HCT116 (cell line): ENCODE data around the gene CFD. TPM values are rescaled to one million over a fixed set of nuclear protein-coding genes. Genes with fewer than 3 reads are reported as not detected.

ENCODE experiments used
- ATAC-seq: fragments of 200-7000 bp; cut with Tn5 transposase; 2 replicates; pipeline ENCODE4 v1.9.1; 2020; ENCODE audit warnings: mild to moderate bottlenecking, moderate library complexity
- BruUV-seq: library from RNA; stranded (reverse); fragments of 400-500 nt; replicated peaks from 2 replicates; lab custom pipeline; 2021; lab: Mats Ljungman, UMichigan
- CTCF ChIA-PET: fragments of 300-600 bp; sonication (Branson Sonifier 250); formaldehyde crosslinking; loops from one replicate; lab custom pipeline; 2021; ENCODE audit warnings: antibody characterized with exemption; lab: Charles Lee
- POLR2A ChIA-PET: fragments of 300-600, 350-600 bp; sonication (Branson Sonifier 250); formaldehyde crosslinking; loops from one replicate; lab custom pipeline; 2021; ENCODE audit warnings: antibody characterized with exemption; lab: Charles Lee
- RAD21 ChIA-PET, 2 experiments: fragments of 300-600 bp; sonication (Branson Sonifier 250); formaldehyde crosslinking; loops; one replicate each; lab custom pipeline; 2023; ENCODE audit warnings: low total read pairs in 2 of 2; ENCODE audit not compliant: uncharacterized antibody in 2 of 2, unreplicated experiment in 2 of 2, low non-redundant PET in 1 of 2; lab: Charles Lee
- DNase-seq: peaks from one replicate; pipeline ENCODE4 v3.0.0-alpha.2; 2010; ENCODE audit warnings: low read depth, low spot score
- H2AFZ ChIP-seq: fragments of 200-600 bp; shearing (Covaris generic), sonication (generic); 2 replicates; pipeline ENCODE4 v1.6.1; 2017; ENCODE audit warnings: low read depth, mixed run types, mixed read lengths, antibody characterized with exemption, low read length; ENCODE audit not compliant: poor library complexity, severe bottlenecking
- H3K27ac ChIP-seq: 2 replicates; pipeline ENCODE4 v1.5.1; 2012; ENCODE audit warnings: low read depth, low read length
- H3K27me3 ChIP-seq: fragments of 200-600 bp; sonication (generic); 2 replicates; pipeline ENCODE4 v1.6.1; 2016; ENCODE audit warnings: mixed run types, low read length, mixed read lengths; ENCODE audit not compliant: insufficient read depth
- H3K36me3 ChIP-seq, 2 experiments: fragments of 200-500 bp in 1 of 2; fragments of 200-600 bp in 1 of 2; sonication (Bioruptor generic) in 1 of 2; sonication (generic) in 1 of 2; 2 replicates each; pipeline versions ENCODE4 v1.5.1 to v1.6.1; 2014 to 2016; ENCODE audit warnings: low read length in 2 of 2, inconsistent platforms in 1 of 2, mixed read lengths in 1 of 2, mixed run types in 1 of 2; ENCODE audit not compliant: insufficient read depth in 2 of 2, control insufficient read depth in 1 of 2
- H3K4me1 ChIP-seq, 2 experiments: fragments of 200-600 bp in 1 of 2; sonication (generic) in 1 of 2; 2 replicates each; pipeline versions ENCODE4 v1.5.1 to v1.6.1; 2012 to 2017; ENCODE audit warnings: low read length in 2 of 2, inconsistent platforms in 1 of 2, mild to moderate bottlenecking in 1 of 2, mixed read lengths in 1 of 2, mixed run types in 1 of 2, moderate library complexity in 1 of 2; ENCODE audit not compliant: insufficient read depth in 2 of 2, control insufficient read depth in 1 of 2
- H3K4me2 ChIP-seq: fragments of 200-600 bp; sonication (generic); 2 replicates; pipeline ENCODE4 v1.6.1; 2017; ENCODE audit warnings: mixed run types, low read length, mixed read lengths
- H3K4me3 ChIP-seq, 2 experiments: fragments of 200-600 bp in 1 of 2; sonication (generic) in 1 of 2; replicated peaks in 1 of 2; 2 replicates each; pipeline ENCODE4 v1.5.1; 2011 to 2016; ENCODE audit warnings: low read length in 2 of 2, control low read depth in 1 of 2, low read depth in 1 of 2, mild to moderate bottlenecking in 1 of 2, mixed read lengths in 1 of 2, mixed run types in 1 of 2
- H3K79me2 ChIP-seq: fragments of 200-600 bp; sonication (generic); 2 replicates; pipeline ENCODE4 v1.6.1; 2017; ENCODE audit warnings: mild to moderate bottlenecking, mixed run types, low read length, moderate library complexity, mixed read lengths; ENCODE audit not compliant: insufficient read depth
- H3K9ac ChIP-seq: fragments of 200-600 bp; sonication (generic); 2 replicates; pipeline ENCODE4 v1.6.1; 2016; ENCODE audit warnings: low read length, mixed read lengths
- H3K9me2 ChIP-seq: fragments of 200-600 bp; sonication (generic), shearing (Covaris generic); 2 replicates; pipeline ENCODE4 v1.6.1; 2017; ENCODE audit warnings: mixed run types, mild to moderate bottlenecking, moderate library complexity; ENCODE audit not compliant: insufficient read depth
- H3K9me3 ChIP-seq, 2 experiments: fragments of 200-500 bp in 1 of 2; fragments of 200-600 bp in 1 of 2; sonication (Bioruptor generic) in 1 of 2; sonication (generic) in 1 of 2; 2 replicates each; pipeline ENCODE4 v1.6.1; 2014 to 2017; ENCODE audit warnings: low read length in 2 of 2, mixed read lengths in 2 of 2, inconsistent platforms in 1 of 2, low read depth in 1 of 2, mild to moderate bottlenecking in 1 of 2, mixed run types in 1 of 2, moderate library complexity in 1 of 2; ENCODE audit not compliant: control insufficient read depth in 1 of 2, insufficient read depth in 1 of 2
- H4K20me1 ChIP-seq: fragments of 200-600 bp; sonication (generic), shearing (Covaris generic); 2 replicates; pipeline ENCODE4 v1.6.1; 2017; ENCODE audit warnings: mixed run types, mild to moderate bottlenecking, moderate library complexity; ENCODE audit not compliant: insufficient read depth
- CEBPB ChIP-seq: IDR thresholded peaks from 2 replicates; pipeline ENCODE4 v1.6.1; 2012; ENCODE audit warnings: low read depth
- CTCF ChIP-seq, 3 experiments: fragments of 200-600 bp in 1 of 3; sonication (generic) in 1 of 3; IDR thresholded peaks in 2 of 3; conservative IDR thresholded peaks in 1 of 3; 2 replicates each; pipeline ENCODE4 v1.5.1; 2012 to 2017; ENCODE audit warnings: low read depth in 2 of 3, low read length in 2 of 3, antibody characterized with exemption in 1 of 3, borderline replicate concordance in 1 of 3, control low read depth in 1 of 3, mild to moderate bottlenecking in 1 of 3, mixed read lengths in 1 of 3, mixed run types in 1 of 3, moderate library complexity in 1 of 3; ENCODE audit not compliant: insufficient read depth in 1 of 3
- ELF1 ChIP-seq: IDR thresholded peaks from 2 replicates; pipeline ENCODE4 v1.6.1; 2012; ENCODE audit warnings: low read depth, borderline replicate concordance
- EZH2 ChIP-seq: fragments of 200-600 bp; sonication (generic); IDR thresholded peaks from 2 replicates; pipeline ENCODE4 v1.6.1; 2017; ENCODE audit warnings: antibody characterized with exemption, mixed run types
- EZH2phosphoT487 ChIP-seq: fragments of 200-600 bp; IDR thresholded peaks from 2 replicates; pipeline ENCODE4 v1.6.1; 2018; ENCODE audit warnings: antibody characterized with exemption, borderline replicate concordance
- FOSL1 ChIP-seq: IDR thresholded peaks from 2 replicates; pipeline ENCODE4 v1.6.1; 2012; ENCODE audit warnings: low read depth
- JUND ChIP-seq: IDR thresholded peaks from 2 replicates; pipeline ENCODE4 v1.6.1; 2012
- POLR2A ChIP-seq: IDR thresholded peaks from 2 replicates; pipeline ENCODE4 v1.7.0; 2011; ENCODE audit warnings: borderline replicate concordance; ENCODE audit not compliant: insufficient read depth, insufficient read length; ENCODE audit errors: extremely low read depth
- POLR2AphosphoS5 ChIP-seq: IDR thresholded peaks from 2 replicates; pipeline ENCODE4 v1.6.1; 2011; ENCODE audit warnings: mild to moderate bottlenecking, low read depth, low read length, moderate library complexity
- SP1 ChIP-seq: IDR thresholded peaks from 2 replicates; pipeline ENCODE4 v1.6.1; 2012; ENCODE audit warnings: low read depth
- SRF ChIP-seq: IDR thresholded peaks from 2 replicates; pipeline ENCODE4 v1.6.1; 2012; ENCODE audit warnings: low read depth
- YY1 ChIP-seq: IDR thresholded peaks from 2 replicates; pipeline ENCODE4 v1.6.1; 2011; ENCODE audit warnings: low read length, low read depth, moderate library complexity, mild to moderate bottlenecking; ENCODE audit not compliant: insufficient replicate concordance; ENCODE audit errors: extremely low read depth
- ZBTB33 ChIP-seq: IDR thresholded peaks from 2 replicates; pipeline ENCODE4 v1.6.1; 2011; ENCODE audit warnings: mild to moderate bottlenecking, low read length, moderate library complexity; ENCODE audit not compliant: insufficient replicate concordance; ENCODE audit errors: extremely low read depth
- ZFX ChIP-seq: fragments of 450-650 bp; IDR thresholded peaks from 2 replicates; pipeline ENCODE4 v1.6.1; 2017
- ZNF274 ChIP-seq: fragments of 200-500 bp; sonication (Bioruptor generic); IDR thresholded peaks from 2 replicates; pipeline ENCODE4 v1.6.1; 2014; ENCODE audit warnings: mild to moderate bottlenecking, low read depth, low read length, inconsistent platforms
- intact Hi-C: fragments of 100-400 bp; cut with micrococcal nuclease; formaldehyde crosslinking; loops from 2 replicates; pipeline ENCODE4 v1.10.0; 2022
- total RNA-seq: library from RNA; stranded (reverse); gene quantifications from one replicate; pipeline ENCODE4 v1.2.1, GENCODE V29; 2021; ENCODE audit not compliant: unreplicated experiment
- TF ChIP-seq, protein P1 (sequence below): IDR thresholded peaks from 2 replicates; pipeline ENCODE4 v1.6.1; 2012; ENCODE audit warnings: low read depth
- TF ChIP-seq, protein P2 (sequence below): IDR thresholded peaks from 2 replicates; pipeline ENCODE4 v1.6.1; 2012

CFD gene
- total RNA-seq, 1 experiment from 2014 or later: 80.2 TPM

GRCh38 chr19:885536-886224, 26.2 kb downstream of the CFD start:
- H3K9ac ChIP-seq: no peak overlapping the region
- H3K27me3 ChIP-seq: no peaks in the 10 kb centered on the region
- no peak overlapping the region for H2AFZ ChIP-seq
- no peak overlapping the region for H3K4me2 ChIP-seq
- H3K27ac ChIP-seq: no peak overlapping the region; the same call in 1 of the 2 replicates
- DNase-seq (no peak), ATAC-seq (no peak)
- ChIA-PET POLR2A (no interaction called here), RAD21 (no interaction called here), CTCF (no interaction called here)
- peaks cover 9 to 25% of the 10 kb centered on the region in 2 experiments; a peak in 3 of 4 replicates for H3K36me3 ChIP-seq
- no peaks in the 10 kb centered on the region for H3K9me3 ChIP-seq
- no peak overlapping the region for H3K4me3 ChIP-seq
- H3K79me2 ChIP-seq: no peaks in the 10 kb centered on the region
- H4K20me1 ChIP-seq: no peaks in the 10 kb centered on the region
- TF ChIP-seq SP1 (no peak), SRF (no peak), FOSL1 (no peak), CTCF (IDR thresholded peaks at IDR 0.05 in 2 of 3, conservative IDR thresholded peaks at IDR 0.05 in 1 of 3; ENCODE audit: borderline replicate concordance in 1 of 3, insufficient read depth in 1 of 3, low read depth in 2 of 3, low read length in 2 of 3) (no peak), ELF1 (no peak), EZH2 (no peak), JUND (no peak), ZNF274 (no peak), ZBTB33 (no peak), POLR2AphosphoS5 (no peak), YY1 (no peak), EZH2phosphoT487 (no peak), CEBPB (no peak), ZFX (no peak), POLR2A (no peak)
- TF ChIP-seq, protein P1, sequence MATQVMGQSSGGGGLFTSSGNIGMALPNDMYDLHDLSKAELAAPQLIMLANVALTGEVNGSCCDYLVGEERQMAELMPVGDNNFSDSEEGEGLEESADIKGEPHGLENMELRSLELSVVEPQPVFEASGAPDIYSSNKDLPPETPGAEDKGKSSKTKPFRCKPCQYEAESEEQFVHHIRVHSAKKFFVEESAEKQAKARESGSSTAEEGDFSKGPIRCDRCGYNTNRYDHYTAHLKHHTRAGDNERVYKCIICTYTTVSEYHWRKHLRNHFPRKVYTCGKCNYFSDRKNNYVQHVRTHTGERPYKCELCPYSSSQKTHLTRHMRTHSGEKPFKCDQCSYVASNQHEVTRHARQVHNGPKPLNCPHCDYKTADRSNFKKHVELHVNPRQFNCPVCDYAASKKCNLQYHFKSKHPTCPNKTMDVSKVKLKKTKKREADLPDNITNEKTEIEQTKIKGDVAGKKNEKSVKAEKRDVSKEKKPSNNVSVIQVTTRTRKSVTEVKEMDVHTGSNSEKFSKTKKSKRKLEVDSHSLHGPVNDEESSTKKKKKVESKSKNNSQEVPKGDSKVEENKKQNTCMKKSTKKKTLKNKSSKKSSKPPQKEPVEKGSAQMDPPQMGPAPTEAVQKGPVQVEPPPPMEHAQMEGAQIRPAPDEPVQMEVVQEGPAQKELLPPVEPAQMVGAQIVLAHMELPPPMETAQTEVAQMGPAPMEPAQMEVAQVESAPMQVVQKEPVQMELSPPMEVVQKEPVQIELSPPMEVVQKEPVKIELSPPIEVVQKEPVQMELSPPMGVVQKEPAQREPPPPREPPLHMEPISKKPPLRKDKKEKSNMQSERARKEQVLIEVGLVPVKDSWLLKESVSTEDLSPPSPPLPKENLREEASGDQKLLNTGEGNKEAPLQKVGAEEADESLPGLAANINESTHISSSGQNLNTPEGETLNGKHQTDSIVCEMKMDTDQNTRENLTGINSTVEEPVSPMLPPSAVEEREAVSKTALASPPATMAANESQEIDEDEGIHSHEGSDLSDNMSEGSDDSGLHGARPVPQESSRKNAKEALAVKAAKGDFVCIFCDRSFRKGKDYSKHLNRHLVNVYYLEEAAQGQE: no peak
- TF ChIP-seq, protein P2, sequence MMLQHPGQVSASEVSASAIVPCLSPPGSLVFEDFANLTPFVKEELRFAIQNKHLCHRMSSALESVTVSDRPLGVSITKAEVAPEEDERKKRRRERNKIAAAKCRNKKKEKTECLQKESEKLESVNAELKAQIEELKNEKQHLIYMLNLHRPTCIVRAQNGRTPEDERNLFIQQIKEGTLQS: no peak
- peaks cover 20 to 22% of the 10 kb centered on the region in 2 experiments for H3K4me1 ChIP-seq
- BruUV-seq: no TSS peak
- no peaks in the 10 kb centered on the region for H3K9me2 ChIP-seq
- intact Hi-C loops: no loop called here
